Osteocyte (in vitro differentiated cells): Measurements from ENCODE around the gene SCAMP2. TPM values are rescaled to one million over a fixed set of nuclear protein-coding genes. Genes with fewer than 3 reads are reported as not detected.

Experiments used
- DNase-seq: peaks from one replicate; pipeline ENCODE4 v3.0.0; 2021; ENCODE audit warnings: mixed read lengths; ENCODE audit not compliant: unreplicated experiment; ENCODE audit errors: extremely low spot score
- H3K27ac Mint-ChIP-seq: one replicate; pipeline ENCODE4 v1.8.0; 2021; ENCODE audit warnings: mild to moderate bottlenecking, mixed read lengths; ENCODE audit not compliant: unreplicated experiment
- H3K27me3 Mint-ChIP-seq: one replicate; pipeline ENCODE4 v1.8.0; 2021; ENCODE audit warnings: mixed read lengths; ENCODE audit not compliant: unreplicated experiment
- H3K36me3 Mint-ChIP-seq: one replicate; pipeline ENCODE4 v1.8.0; 2021; ENCODE audit warnings: mixed read lengths; ENCODE audit not compliant: unreplicated experiment
- H3K4me1 Mint-ChIP-seq: one replicate; pipeline ENCODE4 v1.8.0; 2021; ENCODE audit warnings: mixed read lengths; ENCODE audit not compliant: unreplicated experiment
- H3K4me3 Mint-ChIP-seq: one replicate; pipeline ENCODE4 v1.8.0; 2021; ENCODE audit warnings: mild to moderate bottlenecking, moderate library complexity, mixed read lengths; ENCODE audit not compliant: unreplicated experiment
- H3K9me3 Mint-ChIP-seq: one replicate; pipeline ENCODE4 v1.8.0; 2021; ENCODE audit warnings: mixed read lengths; ENCODE audit not compliant: unreplicated experiment
- CTCF ChIP-seq: fragments of 200-600 bp; sonication (generic); IDR thresholded peaks from 2 replicates; pipeline ENCODE4 v1.5.0; 2021; ENCODE audit warnings: antibody characterized with exemption, mild to moderate bottlenecking, moderate library complexity
- total RNA-seq: library from RNA; stranded (reverse); gene quantifications from 2 replicates; pipeline ENCODE4 v1.2.1, GENCODE V29; 2021

SCAMP2 gene
- total RNA-seq, 1 donor from 2014 or later = 73.4 TPM

DNA sequence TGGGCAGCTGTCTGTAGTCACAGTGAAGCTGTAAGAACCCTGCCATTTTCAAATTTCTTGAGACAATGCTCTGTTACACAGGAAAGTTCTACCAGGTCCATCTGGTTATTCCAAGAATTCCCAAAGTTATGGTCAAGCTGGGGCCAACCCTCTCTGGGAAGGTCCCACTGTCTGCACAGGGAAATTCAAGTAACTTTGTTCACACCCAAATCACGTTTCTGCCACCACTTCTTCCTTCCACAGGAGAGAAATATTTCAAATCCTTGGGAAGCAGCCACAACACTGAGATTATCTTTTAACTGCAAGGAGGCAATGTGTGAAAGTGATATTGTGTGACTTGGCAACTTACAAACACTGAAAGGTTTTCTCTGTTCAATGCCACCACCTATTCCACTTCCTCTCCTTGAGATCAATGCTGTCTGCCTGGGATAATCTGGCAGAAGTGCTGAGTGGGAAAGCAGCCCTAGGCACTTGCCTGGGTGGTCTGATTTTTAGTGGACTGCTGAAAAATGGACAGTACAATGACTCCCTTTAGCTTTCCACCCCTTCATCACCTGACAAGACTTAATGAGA lies 5.6 kb downstream of the SCAMP2 start:
- Mint-ChIP-seq H3K4me3 (no peak overlapping the region), H3K27ac (peak overlapping the region; percentile 56)

DNA sequence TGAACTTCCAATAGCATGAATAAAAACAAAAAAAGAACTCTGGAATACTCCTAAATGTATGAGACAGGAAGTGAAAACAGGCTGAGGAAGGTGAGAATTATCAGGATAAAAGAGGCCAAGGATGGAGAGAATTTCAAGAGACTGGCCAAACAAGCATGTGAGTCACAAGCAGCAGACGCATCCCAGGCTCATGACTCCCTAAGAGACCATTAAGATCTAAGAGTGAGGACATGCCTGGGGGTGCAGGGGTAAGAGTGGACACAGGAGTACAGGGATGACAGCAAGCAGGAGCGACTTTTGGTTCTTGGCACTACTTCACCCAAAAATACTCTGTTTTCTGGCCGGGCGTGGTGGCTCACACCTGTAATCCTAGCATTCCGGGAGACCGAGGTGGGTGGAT lies 7.1 kb downstream of the SCAMP2 start:
- DNase-seq = no peak
- no peak for TF ChIP-seq CTCF
- Mint-ChIP-seq H3K9me3 (no peaks in the 10 kb centered on the region), H3K4me1 (peaks cover 46% of the 10 kb centered on the region), H3K4me3 (no peak overlapping the region), H3K36me3 (peaks cover 12% of the 10 kb centered on the region), H3K27me3 (no peaks in the 10 kb centered on the region), H3K27ac (peak overlapping the region; percentile 31)

More for the DNA sequence above, 5.6 kb downstream of the SCAMP2 start:
- no peak for DNase-seq
- peaks cover 55% of the 10 kb centered on the region for H3K4me1 Mint-ChIP-seq
- peaks cover 12% of the 10 kb centered on the region for H3K36me3 Mint-ChIP-seq
- no peaks in the 10 kb centered on the region for H3K9me3 Mint-ChIP-seq
- TF ChIP-seq CTCF = no peak
- no peaks in the 10 kb centered on the region for H3K27me3 Mint-ChIP-seq

DNA sequence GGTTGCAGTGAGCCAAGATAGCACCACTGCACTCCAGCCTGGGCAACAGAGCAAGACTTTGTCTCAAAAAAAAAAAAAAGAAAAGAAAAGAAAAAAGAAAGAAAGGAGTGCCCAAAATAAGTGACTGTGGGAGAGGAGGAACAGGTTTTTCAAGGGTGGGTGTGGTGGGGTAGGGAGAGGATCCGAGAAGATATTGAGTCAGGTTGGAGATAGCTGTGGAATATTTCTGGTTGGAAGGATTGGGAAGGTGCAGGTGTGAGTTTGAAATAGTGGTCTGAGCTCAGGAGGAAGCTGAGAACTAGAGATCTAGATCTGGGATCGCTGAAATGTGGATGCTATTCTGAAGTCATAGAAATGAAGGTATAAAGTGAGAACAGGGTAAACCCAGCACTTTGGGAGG lies 7.8 kb downstream of the SCAMP2 start:
- DNase-seq = no peak
- Mint-ChIP-seq H3K9me3 (no peaks in the 10 kb centered on the region), H3K4me3 (no peak overlapping the region), H3K27me3 (no peaks in the 10 kb centered on the region), H3K4me1 (peaks cover 38% of the 10 kb centered on the region), H3K27ac (no peak overlapping the region), H3K36me3 (peaks cover 12% of the 10 kb centered on the region)
- TF ChIP-seq CTCF = no peak

DNA sequence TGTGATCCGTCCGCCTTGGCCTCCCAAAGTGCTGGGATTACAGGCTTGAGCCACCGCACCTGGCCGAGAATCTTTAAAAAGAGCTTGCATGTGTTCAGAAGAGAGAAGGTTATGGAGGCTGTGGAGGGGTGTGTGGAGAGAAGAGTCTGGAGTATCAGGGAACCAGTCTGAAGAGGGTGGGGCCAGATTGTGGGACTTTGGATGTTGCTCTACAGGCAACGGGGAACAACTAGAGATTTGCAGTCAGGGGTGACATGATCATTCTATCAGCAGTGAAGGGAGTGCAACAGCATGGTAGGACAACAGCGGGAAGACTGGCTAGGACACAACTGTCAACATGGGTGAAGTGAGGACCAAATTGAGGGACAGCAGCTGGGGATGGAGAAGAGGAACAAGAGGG lies 8.9 kb downstream of the SCAMP2 start:
- Mint-ChIP-seq H3K4me3 (no peak overlapping the region), H3K27me3 (no peaks in the 10 kb centered on the region), H3K4me1 (peaks cover 28% of the 10 kb centered on the region), H3K9me3 (no peaks in the 10 kb centered on the region), H3K27ac (no peak overlapping the region), H3K36me3 (peaks cover 12% of the 10 kb centered on the region)
- TF ChIP-seq CTCF = no peak
- no peak for DNase-seq

DNA sequence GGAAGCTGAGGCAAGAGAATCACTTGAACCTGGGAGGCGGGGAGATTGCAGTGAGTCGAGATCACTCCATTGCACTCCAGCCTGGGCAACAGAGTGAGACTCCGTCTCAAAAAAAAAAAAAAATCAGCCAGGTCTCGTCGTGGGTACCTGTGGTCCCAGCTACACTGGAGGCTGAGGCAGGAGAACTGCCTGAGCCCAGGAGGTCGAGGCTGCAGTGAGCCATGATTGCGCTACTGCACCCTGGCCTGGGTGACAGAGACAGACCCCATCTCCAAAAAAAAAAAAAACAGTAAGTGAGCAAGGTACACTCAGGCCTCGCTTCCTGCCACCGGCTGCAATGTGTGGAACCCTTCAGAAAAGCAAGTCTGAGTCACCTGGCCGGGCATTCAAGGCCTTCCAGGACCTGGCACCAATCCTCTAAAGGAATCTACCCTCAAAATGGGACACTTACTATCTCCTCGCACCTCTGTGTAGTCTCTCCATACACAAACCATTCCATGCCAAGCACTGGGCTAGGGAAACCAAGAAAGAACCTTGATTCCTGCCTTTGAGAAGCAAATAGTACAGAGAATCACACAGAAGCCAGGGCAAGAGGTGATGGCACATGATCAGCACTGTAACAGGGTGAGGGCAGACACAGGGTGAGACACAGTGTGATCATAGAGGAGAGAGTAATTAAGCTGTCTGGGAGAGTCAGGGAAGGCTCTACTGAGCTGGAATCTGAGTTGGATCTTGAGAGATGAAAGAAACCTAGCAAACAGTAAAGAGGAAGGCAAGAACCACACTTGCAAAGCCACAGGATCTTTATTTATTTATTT lies 9.7 kb downstream of the SCAMP2 start:
- TF ChIP-seq CTCF = no peak
- Mint-ChIP-seq H3K27ac (peak overlapping the region; percentile 6), H3K4me3 (no peak overlapping the region)

More for the DNA sequence above, 9.7 kb downstream of the SCAMP2 start:
- H3K27me3 Mint-ChIP-seq = no peaks in the 10 kb centered on the region
- H3K36me3 Mint-ChIP-seq = peaks cover 12% of the 10 kb centered on the region
- H3K9me3 Mint-ChIP-seq = no peaks in the 10 kb centered on the region
- no peak for DNase-seq
- peaks cover 25% of the 10 kb centered on the region for H3K4me1 Mint-ChIP-seq
